Endometrial microvascular endothelial cells (primary cell): ENCODE results near the gene LRRC4C. TPM values are rescaled to one million over a fixed set of nuclear protein-coding genes. Genes with fewer than 3 reads are reported as not detected.
"Not testable (repeated sequence)": the region's sequence is repeated elsewhere in the genome, so short reads cannot be mapped to it uniquely, and the experiment has no call there.

Experiments
- in situ Hi-C: cut with HindIII; loops from 2 replicates; pipeline ENCODE4 v1.10.0; 2017; ENCODE audit warnings: low sequenced_read_pairs, low pct_unique_long_range_greater_than_20kb; ENCODE audit errors: inconsistent ontology term
- total RNA-seq: library from RNA; depleted of rRNA; stranded (reverse); fragments of >200 nt; gene quantifications from one replicate; pipeline ENCODE4 v1.2.3, GENCODE V29; 2015; ENCODE audit errors: inconsistent ontology term

The LRRC4C gene
- total RNA-seq, 1 donor from 2014 or later = not detected

DNA sequence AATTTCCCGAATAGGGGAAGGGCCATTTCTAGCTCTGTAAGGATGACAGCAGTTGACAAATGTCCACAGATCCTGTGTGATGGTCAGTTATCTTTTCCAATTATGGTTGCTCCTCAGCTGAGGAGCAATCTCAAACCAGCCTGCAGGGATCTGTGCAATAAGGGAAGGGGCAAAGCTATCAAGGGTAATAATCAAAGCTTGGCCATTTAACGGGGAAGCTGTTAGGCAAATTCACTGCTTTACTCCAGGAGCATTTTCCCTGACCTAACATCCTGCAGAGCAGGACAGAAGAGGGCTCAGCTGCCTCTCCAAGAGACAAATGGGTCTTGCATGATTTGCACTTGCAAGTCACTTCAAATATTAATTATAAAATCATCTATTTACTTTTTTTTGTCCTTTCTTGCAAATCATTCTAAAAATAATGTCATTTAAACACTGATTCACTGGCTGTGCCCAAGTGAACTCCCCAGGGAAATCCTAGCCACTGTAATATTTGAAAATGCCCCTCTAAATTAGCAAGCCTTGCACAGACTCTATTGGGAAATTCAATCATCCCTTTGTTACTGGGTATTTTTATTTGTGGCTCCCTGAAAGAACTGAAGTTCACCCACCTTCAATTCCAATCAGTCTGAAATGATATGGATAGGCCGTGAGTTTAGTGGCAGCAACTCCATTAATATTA, 1256.7 kb downstream of the LRRC4C start:
- in situ Hi-C loops = no loop called here

DNA sequence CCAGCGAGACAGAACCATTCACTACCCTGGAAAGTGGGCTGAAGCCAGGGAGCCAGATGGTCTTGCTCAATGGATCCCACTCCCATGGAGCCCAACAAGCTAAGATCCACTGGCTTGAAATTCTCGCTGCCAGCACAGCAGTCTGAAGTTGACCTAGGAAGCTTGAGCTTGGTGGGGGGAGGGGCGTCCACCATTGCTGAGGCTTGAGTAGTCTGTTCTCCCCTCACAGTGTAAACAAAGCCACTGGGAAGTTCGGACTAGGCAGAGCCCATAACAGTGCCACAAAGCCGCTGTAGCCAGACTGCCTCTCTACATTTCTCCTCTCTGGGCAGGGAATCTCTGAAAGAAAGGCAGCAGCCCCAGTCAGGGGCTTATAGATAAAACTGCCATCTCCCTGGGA, 1266.9 kb downstream of the LRRC4C start:
- in situ Hi-C loops = not testable (repeated sequence)

- in situ Hi-C loops = no loop called here
Measured at GRCh38 chr11:40190294-40190693, 1269.2 kb downstream of the LRRC4C start.

- in situ Hi-C loops = no loop called here
Measured at GRCh38 chr11:40188848-40189247, 1270.6 kb downstream of the LRRC4C start.

- in situ Hi-C loops = no loop called here
Measured at GRCh38 chr11:40187295-40187694, 1272.2 kb downstream of the LRRC4C start.

- in situ Hi-C loops = no loop called here
Measured at GRCh38 chr11:40186437-40187263, 1272.8 kb downstream of the LRRC4C start.

- in situ Hi-C loops = no loop called here
Measured at GRCh38 chr11:40185793-40186192, 1273.7 kb downstream of the LRRC4C start.

DNA sequence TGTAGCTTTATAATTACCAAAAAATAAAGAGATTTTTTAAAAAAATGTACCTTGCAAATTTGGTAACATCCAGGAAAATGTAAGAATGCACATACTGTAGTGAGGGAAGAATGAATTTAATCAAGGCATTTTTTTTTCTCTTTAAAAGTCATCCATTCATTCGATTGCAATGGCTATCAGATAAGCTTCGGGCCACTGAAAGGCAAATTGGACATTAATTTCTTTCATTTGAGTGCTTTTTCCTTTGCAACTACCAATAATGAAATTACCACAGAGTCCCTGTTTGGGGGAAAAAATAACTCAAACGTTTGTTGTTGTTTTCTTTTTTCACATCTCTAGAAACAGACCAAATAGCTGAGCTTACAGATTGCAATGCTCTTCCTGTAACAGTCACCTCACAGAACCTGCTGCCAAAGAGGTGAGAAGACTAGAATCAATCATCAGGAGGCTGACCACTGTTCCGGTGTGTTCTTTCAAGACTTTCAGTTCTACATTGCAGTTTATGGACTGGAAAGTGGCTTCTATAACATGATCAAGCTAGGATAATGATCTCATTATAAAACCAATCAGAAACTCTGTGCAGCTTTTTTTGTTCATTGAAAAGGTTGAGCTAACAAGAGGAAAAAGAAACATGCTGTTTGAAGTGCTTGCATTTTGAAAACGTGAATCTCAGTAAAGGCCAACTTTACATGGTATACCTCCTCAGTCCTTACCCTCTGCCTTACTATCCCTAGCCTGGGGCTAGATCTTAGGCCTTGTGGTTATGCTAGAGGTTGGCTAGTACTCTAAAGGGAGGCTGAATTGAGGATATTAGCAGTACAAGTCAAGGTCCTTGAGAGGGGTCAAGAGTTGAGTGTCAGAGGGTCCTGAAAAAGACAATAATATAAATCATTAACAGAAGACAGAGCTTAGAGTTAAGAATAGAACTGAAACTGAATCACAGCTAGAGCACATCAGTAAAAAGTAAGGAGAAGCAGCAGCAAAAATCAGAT, 1276.1 kb downstream of the LRRC4C start:
- in situ Hi-C loops = no loop called here

DNA sequence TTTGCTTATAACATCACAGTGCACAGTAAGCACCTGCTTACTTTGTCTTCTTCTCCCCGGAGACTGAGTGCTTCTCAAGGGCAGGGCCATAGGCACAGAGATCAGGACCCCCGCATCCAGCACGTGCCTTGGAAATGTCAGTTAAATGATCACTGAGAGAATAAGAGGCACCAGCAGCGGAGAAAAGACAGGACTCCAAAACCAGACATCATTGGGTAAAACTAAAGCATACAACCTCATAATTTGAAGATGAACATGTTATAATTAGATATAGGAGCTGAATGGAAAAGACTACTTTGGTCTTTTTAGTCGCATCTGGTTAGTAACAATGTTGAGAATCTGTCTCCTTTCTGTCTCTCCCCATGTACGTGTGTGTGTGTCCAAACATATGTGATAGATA, 1279.9 kb downstream of the LRRC4C start:
- in situ Hi-C loops = no loop called here

DNA sequence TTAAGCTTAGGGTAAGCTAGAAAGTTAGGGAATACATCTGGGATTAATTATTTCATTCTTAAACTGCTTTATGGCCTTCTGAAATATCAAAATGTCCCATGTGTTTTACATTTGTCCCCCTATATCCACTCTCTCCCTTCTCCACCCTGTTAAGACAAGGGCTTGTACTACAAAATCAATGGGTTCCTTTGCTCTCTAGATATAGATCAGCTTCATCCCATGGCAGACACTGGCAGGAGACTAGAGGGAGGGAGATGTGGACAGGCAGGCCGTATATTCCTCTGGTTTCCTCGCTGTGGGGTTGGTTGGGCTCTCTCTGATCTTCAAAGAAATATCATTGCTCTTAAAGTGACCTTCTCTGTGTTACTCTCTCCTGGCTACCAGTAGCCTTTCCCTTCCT, 1281.0 kb downstream of the LRRC4C start:
- in situ Hi-C loops = no loop called here

GRCh38 chr11:40175980-40176379, 1283.5 kb downstream of the LRRC4C start:
- in situ Hi-C loops = no loop called here

DNA sequence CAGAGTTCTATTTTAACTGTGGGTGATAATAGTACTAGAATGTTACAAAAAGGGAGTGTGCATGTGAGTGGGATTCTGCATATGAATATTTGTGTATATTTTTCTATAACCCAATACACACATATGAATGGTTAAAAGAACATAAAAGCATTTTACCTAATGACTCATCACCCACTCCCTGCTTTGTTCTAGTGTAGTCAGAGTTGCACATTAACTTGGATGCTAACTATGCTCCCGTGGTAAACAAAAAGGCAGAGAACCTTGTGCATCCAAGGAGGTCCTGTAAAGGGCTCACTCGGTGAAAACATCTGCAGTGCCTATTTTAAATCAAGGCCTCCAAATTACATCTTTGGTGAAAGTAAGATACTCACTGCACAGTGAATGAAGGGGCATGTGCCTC, 1289.4 kb downstream of the LRRC4C start:
- in situ Hi-C loops = no loop called here

GRCh38 chr11:40168414-40168813, 1291.0 kb downstream of the LRRC4C start:
- in situ Hi-C loops = no loop called here

DNA sequence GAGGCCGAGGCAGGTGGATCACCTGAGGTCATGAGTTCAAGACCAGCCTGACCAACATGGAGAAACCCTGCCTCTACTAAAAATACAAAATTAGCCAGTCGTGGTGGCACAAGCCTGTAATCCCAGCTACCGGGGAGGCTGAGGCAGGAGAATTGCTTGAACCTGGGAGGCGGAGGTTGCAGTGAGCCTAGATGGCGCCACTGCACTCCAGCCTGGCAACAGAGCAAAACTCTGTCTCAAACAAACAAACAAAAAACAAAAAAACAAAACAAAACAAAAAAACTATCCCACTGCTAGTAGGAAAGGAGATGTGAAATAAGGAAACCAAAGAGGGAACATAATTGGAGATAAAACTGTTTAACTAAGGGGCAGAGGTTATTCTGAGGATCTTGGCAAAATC, 1291.6 kb downstream of the LRRC4C start:
- in situ Hi-C loops = not testable (repeated sequence)

DNA sequence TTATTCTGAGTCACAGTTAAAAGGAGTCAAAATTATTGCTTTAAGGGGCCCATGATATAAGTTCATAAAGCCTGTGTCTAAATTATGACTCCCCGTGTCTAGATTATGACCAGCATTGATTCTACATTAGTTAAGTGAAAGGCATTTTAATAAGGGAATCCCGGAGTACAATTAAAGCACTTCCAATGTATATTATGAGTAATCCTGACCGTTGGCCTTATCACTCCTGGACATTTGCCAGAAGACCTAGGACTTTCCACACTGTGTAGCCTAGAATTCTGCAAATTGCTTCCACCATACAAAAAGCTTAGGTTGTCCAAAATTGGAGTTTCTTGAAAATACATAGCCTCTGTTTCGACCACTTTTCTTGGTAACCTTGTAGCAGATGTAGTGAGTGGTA, 1292.6 kb downstream of the LRRC4C start:
- in situ Hi-C loops = no loop called here

DNA sequence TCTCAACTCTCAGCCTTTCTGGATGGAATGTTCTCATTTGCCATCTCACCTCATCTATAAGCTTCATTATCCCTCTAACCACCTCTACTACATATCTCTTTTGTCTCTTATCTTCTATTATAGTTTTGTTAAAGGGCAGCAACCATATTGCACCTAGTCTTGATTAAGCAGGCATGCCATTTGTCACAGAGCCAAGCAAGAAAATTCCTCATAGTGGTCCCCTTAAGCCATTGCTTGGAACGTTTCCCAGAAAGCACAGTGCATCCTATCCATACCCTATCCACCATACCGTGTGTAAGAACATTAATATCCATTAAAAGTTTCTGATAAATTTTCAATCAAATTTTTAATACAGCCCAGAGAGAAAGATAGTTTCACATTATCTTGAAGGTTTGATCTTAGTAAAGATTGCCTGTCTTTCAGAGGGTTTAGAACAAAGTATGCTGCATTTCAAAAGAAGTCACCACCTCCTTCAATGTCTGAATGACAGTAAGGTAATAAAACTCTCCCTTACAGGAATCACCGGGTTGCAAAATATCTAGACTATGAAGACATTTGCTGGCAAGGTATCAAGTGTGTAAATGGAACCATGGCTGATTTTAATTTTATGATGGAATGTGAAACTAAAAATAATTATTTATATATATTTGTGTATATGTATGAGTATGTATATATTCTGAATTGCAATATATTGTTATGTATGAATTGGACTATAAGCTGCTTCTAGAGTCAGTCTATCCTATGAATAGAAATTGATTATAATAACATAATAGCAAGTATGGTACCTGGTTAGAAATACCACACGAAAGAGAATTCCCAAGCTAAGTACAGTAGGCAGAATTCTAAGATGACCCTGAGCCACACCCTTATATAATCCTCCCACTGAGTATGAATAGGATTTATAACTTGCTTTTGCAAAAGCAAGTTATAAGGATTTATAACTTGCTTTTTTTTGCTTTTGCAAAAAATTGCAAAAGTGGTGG, 1296.3 kb downstream of the LRRC4C start:
- in situ Hi-C loops = no loop called here

- in situ Hi-C loops = no loop called here
Measured at GRCh38 chr11:40161854-40162410, 1297.5 kb downstream of the LRRC4C start.

DNA sequence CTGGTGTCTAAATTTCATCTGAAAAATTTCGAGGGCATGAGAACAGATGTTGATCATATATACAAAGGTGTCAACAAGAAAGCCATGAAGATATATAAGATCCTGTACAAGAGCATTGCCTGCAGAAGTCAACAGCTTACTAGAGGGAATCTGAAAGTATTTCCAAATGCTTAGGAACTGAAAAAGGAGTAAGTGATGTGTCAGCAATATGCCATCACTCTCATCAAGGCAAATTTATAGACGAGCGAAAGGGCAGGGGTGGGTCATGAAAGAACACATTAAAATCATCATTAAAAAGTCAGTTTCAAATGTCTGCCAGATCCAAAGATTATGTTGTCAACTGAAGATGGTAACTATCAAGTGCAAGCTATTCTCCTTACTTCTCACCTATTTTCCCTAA, 1299.0 kb downstream of the LRRC4C start:
- in situ Hi-C loops = no loop called here
